NCI-H226 (cell line): Measurements from ENCODE around the gene NFATC1.

Experiments
- DNase-seq: peaks from one replicate; pipeline ENCODE4 v3.0.0-alpha.2; 2015

Gene NFATC1

DNA sequence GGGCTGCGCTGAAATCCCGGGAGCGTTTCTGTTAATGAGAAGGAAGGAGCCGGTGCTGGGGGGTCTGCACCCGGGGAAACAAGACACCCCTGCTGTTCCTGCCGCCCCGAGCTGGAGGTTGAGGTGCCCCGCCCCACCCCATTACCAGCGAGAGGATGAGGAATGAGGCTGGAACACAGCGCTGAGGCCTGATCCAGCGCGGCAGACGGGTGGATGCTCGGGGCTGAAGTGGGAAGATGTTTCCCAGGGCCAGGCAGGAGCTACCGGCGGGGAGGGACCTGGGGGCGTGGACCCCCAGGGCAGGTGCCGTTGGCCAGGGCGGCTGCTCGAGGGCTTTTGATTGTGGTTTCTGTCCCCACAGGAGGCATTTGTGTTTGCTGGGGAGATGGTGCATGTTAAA, 149.5 kb downstream of the NFATC1 start:
- DNase-seq: no peak

DNA sequence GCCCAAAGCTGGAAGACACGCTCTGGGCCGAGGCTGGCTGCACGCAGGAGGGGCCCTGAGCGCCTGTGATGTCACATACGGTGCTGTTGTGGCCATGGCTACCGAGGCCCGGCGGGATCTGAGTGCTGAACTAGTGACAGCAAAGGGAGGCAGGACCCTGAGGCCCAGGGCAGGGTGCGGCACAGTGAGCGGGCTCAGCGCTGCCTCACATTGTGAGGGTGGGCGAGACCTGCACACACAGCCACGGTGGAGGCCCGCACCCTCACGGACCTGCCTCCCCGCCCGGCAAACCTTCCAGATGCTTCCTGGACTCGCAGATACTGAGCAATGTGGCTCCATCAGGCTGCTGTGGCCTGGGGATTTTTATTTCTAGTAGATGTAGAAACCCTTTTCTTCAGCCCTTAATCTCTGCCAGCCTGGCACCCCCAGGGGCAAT, 150.0 kb downstream of the NFATC1 start:
- DNase-seq: no peak

DNA sequence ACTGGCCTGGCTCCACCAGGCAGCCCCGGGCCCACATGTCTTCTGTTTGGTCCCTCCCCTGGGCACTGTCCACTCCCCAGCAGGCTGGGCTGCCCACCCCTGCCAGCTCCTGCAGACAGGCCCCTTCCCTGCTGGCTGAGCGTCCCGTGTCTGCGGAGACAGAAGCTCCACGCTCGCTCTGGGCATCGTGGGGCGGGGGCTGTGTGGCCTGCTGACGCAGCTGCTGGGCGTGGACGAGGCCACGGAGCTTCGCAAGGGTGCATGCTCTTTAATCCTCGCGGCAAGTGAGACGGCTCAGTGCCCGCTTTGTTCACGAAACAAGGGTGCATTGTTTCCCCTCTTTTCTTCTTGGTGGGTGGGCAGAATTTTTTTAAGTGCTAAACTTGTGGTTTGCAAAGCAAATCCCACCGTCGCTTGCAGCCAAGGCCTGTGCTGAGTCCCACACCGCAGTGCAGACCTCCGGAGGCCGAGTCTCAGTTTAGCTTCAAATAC, 151.1 kb downstream of the NFATC1 start:
- DNase-seq: no peak

DNA sequence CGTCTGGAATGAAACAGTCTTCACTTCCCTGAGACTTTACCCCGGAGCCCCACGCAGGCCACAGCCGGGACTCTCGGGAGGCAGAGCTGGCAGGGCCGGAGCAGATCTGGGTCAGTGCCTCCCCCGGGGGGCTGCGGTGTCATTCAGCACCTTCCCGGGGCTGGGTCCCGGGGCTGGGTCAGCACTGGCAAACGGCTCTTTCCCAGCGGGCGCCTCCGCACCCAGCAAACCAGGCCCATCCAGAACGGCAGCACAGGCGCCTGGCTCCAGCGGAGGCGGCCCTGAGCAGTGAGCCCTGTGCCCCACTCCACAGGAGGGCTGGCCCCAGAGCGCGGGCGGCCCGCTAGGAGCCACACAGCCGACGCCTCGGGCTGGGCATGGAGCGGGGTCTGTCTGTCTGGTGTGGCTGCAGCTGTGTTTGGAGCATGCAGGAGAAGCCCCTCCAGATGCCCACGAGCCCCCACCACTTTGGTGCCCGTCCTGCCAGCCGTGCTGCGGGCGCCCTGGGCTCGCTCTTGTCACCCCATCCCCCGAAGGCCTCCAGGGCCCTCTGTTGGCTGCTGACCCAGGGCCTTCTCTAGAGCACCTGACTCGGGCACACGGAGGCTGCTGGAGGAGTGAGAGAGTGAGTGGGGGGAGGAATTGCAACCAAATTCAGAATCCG, 151.8 kb downstream of the NFATC1 start:
- DNase-seq: no peak

DNA sequence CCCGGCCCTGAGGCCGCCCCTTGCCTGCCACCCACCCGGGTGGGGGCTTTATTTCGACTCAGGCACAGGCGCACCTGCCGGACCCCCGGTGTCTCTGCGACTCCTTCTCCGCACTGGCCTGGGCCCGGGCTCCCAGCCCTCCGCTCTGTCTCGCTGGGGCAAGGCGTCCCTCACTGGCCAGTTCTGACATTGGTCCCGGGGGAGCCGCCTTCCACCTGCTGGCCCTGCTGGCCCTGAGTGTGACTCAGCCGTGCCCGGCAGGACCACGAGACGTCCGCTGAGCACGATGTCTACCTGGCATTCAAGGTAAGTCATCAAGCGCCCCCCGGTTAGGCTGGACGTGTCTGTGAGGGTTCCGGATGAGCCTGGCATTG, 152.3 kb downstream of the NFATC1 start:
- DNase-seq: no peak

DNA sequence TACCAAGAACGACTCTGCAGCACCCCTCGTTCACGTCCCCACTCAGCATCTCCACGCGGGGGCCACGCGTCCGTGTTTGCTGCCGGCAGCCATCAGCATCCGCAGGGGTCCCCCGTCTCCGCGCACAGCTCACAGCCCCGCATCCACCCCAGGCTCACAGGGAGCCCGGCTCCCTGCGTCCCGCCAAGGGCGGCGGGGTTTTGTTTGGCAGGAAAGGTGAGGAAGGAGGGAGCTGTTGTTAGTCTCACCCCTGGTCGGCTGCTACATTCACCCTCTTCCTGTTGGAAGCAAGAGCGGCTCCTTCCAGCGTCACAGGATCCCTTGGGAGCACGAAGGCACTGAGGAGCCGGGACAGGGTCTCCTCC, 152.9 kb downstream of the NFATC1 start:
- no peak for DNase-seq

DNA sequence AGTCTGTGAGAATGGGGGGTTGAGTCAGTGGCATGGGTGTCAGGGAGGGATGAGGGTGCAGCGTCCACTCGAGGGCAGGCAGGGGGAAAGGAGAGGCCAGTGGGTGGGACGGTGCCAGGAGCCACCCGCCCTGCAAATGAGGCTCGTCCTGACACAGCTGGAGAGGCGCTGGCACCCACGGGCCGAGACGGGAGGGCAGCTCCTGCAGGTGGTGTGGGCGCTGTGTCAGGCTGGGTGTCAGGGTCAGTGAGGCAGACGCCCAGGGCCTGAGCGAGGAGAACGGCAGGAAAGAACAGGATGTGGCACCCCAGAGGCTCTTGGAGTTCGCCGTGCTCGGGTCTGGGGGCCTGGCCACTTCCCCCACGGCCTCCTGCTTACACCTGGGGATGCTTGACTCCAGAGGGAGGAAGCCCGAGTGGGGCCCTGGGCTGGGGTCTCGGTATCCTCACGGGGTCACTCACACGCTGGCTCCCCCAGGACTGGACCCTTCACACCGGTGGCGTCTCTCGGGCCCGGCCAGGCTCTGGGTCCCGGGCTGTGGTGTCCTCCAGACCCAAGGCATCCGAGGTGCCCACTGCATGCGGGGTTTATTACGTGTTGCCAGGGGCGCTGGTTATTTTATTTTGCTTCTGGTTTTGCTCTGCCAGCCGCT, 153.4 kb downstream of the NFATC1 start:
- no peak for DNase-seq

DNA sequence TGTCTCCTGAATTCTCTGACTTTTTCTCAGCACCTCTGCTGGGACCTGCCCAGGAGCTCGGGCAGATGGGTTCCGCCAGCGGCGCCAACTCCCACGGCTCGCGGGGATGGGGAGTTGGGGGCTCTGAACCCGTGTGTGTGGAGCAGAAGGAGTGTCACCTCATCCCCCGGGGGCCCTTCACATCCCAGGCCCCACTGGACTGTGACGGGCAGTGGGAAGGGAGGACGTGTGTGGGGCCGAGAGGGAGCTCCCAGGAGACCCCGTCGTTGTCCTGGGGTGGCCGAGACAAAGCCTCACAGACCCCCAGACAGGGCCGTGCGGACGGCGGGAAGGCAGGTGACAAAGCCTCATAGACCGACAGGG, 153.9 kb downstream of the NFATC1 start:
- no peak for DNase-seq

DNA sequence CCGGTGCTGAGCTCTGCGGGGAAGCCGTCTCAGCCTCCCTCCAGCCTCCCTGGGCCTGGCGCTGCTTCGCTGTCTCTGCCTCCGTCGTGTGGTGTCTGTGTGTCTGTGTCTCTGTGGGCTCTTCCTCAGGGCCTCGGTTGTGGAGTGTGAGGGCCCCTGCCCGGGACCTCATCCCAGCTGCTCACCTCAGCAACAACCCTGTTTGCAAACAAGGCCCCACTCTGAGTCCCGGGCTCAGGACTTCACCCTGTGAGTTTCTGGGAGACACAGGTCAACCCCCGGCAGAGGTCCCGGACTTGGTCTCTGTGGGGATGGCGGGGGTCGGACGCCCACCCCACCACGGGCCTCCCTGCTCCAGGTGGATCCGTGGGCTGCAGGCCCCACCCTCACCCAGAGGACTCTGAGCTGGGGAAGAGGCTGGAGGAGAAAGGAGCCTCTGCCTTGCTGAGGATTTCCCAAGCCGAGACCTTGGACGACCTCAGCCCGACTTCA, 156.5 kb downstream of the NFATC1 start:
- no peak for DNase-seq

DNA sequence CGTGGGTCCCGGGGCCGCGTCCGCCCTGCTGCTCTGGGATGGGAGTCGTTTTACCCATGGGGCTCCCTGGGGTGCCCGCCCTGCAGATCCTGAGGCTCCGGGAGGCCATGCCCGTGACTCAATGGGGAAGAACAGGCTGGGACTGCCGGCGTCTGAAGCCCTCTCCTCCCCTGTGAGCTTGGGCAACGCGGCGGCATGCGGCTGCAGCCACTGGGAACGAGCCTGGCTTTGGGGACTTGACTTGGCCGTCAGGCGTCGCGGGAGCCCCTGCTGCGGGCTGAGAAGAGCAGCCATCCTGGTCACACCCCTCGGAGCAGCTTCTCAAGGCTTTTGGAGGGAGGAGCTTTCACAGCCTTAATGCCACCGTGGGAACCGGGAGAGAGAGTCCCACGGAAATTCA, 157.0 kb downstream of the NFATC1 start:
- no peak for DNase-seq

DNA sequence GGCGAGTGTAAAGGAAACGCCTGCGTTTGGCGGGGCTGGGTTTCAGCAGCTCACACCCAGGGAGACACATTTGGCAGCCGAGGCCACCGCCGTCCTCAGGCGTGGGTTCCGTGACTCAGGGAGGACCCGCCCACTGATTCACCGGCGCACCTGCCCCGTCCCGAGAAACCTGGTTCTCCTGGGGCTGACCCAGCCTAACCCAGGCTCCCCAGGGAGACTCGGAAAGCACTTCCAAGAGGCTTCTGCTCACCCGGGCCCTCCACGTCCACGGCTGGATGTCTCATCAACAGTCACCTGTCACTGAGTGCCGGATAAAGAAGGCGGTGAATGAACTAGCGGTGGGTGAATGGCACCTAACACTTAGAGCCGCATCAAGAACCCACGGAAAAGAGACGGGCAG, 157.4 kb downstream of the NFATC1 start:
- no peak for DNase-seq

DNA sequence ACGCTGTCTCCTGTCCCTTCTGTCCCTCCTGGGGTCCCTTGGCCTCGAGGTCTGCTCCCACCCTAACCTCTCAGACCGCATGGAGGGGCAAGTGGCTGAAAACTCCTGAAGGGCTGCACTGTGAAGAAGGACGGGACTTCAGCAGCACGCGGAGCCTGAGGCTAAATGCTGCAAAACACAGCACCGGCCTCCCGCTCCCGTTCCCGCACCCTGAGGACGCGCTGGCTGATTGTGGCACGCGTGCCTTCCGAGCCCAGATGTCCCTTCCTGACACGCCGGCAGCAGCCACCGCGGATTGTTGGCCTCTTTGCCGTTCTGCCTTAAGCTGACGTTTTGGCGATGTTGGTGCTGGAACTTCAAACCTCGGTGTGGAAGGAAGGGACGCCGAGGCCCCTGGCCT, 158.0 kb downstream of the NFATC1 start:
- no peak for DNase-seq

DNA sequence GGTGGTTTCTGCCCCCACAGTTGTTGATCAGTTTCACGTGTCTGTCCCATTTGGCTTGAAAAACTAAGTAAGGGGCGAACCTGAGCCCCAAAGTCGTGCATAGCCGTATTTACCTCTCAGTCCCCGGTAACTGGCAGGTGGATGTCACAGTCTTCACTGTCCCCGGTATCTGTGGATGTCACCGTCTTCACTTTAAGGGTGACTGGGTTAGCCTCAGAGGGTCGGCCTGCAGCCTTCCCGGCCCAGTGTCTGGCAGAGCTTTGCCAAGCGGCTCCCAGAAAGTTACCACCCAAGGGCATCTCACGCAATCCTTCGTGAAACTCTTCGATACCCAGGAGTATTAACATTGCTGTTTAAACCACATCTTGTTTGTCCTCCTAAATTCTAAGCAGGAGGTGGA, 158.6 kb downstream of the NFATC1 start:
- no peak for DNase-seq

DNA sequence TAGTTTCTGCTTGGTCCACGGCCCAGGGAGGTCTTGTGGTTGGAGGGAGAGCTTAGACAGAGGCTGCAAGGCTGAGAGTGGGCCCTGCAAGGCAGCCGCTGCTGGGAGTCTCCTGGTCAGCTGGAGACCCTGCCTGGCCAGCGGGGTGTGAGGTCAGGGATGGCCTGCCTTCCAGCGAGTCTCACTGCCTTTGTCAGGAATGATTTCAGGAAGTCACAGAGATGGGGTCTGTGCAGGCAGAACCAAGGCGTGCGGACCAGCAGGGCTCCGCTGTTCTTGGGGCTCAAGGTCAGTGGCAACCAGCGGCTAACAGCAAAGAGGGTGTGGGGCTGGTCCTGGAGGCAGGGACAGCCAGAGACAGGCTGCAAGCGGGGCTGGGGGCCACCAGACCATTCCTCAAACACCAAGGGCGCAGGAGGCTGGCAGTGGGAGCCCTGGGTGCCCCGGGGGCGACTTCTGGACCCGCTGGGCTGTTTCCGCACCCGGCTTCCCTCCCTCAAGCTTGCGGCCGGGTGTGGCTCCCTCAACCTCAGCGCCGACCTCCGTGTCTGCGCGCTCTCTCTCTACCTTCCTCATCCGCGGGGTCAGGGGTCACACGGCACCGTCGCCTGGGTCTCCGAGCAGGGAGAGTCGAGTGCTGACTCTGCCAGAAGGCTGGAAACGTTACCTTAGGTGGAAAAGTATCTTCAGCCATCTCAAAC, 159.4 kb downstream of the NFATC1 start:
- DNase-seq: no peak

DNA sequence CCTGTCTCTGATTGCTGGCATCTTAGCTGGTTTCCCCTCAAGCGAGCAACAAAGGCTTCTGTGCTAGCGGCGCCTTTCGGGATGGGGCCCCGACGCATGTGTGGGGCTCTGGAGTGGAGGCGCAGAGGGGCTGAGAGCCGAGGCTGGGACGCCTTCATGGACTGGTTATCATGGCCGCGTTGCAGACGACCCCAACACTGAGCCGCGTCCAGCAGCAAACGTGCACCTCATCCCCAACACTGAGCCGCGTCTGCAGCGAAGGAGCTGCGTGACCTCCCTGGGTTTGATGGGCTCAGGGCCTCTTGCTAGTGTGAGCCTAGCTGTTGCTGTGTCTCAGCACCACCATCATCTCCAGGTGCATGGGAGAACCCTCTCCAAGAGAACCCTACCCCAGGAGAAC, 160.2 kb downstream of the NFATC1 start:
- no peak for DNase-seq

DNA sequence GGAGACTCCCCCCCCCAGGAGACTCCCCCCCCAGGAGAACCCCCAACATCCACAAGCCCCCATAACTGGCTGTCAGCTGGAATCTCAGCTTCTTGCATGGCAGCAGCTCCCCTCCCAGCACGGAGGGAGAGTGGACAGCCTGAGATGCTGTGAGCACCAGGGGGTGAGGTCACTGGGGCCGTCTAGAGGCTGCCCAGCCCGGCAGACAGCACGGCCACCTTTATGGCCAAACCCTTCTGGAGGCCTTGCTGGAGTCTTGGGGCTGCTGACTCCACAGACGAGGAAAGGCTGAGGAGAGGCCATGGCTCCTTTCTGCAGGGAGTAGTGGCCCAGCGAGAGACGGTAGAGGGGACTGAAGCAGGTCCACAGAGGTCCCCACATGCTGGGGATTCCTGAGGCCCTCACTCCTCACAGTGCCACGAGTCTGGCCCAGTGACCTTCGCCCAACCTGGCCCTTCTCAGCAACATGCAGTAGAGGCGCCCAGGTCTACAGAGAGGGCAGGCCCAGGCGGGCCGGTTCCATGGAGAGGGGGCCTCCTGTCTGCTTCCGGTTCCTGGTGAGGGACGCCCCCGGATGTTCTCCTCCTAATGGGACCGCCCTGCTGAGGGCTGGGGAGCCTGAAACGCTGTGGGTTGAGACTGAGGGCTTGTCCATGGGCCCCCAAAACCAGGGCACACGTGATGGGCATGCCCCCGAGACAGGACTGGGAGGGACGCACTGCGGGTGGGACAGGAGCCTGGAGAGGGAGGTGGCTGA, 161.3 kb downstream of the NFATC1 start:
- DNase-seq: no peak

DNA sequence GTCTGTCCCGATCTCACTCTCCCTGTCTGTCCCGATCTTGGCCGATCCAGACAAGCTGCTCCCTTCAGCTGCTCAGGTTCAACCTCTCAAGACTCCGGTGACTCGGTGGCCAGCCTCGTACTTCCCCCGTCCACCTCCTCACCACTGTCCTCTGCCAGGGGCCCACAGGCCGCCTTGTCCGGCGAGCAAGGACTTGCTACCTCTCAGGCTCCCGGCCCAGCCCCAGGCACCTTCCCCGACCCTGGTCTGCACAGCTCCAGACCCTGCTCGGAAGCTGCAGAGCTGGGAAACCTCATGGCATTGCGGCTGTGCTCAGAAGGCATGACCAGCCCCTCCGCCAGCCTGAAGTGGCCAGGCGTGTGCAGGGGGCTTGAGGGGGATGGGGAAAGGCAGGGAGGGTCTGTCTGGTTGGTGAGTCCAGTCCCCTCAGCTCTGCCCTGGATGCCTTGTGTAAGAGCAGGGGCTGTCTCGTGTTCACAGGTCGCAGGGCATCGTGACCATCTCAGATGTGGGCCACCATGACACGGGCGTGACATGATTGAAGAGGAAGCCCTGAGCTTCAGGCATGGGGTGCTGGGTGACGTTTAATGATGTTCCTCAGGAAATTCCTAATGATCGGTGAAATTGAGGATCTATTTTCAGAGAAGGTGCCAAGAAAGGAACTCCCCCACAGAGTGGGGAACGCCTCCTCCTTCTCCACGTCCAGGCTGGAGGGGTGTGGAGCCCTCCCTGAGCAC, 162.6 kb downstream of the NFATC1 start:
- no peak for DNase-seq

DNA sequence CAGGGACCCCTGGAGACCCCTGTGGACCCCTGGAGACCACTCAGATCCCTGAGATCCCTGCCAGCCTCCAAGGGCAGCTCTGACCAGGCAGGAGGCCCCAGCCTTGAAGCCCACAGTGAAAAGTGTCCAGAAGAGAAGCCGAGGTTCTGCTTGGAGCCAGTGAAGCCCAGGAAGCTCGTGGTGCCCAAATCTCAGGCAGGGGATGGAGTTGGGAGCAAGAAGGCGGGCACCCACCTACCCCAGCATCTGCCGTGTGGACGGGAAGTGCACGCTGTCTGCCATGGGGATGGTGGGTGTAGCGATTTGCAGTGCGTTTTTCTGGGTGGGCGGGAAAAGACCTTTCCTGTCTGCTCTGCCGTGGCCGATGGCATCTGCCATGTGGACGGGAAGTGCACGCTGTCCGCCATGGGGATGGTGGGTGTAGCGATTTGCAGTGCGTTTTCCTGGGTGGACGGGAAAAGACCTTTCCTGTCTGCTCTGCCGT, 163.2 kb downstream of the NFATC1 start:
- no peak for DNase-seq

DNA sequence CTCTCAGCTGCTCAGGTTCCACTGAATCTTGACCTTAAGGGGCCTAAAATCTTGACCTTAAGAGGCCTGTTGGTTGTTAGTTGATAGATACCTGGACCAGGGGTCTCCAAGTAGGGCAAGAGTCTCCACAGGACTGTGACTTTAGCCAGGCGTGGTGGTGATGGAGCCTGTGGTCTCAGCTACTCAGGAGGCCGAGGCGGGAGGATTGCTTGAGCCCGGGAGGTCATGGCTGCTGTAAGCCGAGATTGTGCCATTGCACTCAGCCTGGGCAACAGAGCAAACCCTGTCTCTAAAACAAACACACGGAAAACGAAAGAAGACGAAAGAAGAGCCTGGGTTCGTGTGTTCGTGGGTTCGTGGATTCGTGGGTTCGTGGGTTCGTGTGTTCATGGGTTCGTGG, 163.7 kb downstream of the NFATC1 start:
- DNase-seq: no peak

DNA sequence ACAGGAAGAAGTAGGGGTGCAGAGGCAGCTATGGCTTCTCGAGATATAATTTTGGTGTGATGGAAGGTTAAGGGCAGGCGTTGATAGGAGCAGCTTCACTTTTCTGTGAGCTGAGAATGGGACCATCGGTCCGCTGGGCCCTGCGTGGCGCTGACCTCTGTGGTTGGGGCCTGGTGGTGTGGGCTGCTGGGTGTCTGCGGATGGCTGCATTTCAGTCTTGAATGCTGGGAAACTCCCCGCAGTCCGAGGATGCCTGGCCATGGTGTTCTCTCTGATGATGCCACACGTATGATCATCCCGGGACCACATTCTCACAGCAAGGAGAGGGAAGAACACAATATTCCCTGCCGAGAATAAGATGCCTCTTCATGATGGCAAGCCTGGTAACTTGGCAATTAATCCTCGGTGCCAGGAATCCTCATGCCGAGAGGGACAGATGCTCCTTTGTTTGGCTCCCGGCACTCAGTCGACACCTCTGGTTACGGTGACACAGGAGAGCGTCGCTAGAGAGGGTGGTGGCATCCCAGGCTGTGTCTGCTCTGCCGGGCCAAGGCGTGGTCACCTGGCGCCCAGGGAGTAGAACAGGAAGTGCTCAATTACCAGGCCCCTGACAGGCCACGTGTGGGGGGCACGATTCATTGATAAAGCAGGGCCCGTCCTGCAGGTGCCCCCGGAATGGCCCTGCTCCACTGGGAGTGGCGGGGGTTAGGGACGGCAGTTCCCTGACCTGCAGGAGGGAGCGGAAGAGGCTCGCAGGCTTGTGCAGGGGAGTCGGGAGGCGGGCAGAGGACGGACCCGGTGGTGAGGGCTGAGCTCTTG, 164.5 kb downstream of the NFATC1 start:
- DNase-seq: no peak

DNA sequence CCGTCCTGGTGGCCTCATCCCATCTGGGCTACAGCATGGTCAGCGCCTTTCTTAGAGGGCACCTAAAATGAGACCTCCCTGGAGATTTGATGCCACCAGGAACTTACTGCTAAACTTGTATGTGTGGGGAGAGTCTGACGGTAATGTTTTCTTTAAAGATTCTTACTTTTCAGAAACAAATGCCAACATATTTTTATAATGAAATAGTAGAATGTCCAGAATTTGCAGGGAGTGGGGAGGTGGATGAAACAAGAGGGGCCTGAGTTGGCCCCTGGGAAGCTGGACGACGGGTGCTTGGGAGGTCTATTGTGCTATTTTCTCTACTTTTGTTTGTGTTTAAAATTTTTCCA, 165.1 kb downstream of the NFATC1 start:
- no peak for DNase-seq

DNA sequence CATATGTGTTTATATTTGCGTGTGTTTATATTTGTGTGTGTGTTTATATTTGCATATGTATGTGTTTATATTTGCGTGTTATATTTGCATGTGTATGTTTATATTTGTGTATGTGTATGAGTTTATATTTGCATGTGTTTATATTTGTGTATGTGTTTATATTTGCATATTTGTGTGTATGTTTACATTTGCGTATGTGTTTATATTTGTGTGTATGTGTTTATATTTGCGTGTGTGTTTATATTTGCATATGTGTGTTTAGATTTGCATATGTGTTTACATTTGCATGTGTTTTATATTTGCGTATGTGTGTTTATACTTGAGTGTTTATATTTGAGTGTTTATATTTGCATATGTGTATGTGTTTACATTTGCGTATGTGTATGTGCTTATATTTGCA, 168.2 kb downstream of the NFATC1 start:
- no peak for DNase-seq
